Transverse colon (tissue), 4 donors: Measurements from ENCODE around the gene DNAJB5. TPM values are rescaled to one million over a fixed set of nuclear protein-coding genes. Genes with fewer than 3 reads are reported as not detected.

Experiments
- DNase-seq: peaks from one replicate; pipeline ENCODE4 v3.0.0-alpha.2; 2019
- H3K27ac ChIP-seq, 4 donors: fragments of 200-600 bp; sonication (generic); 2 replicates each; pipeline ENCODE4 v1.5.1; 2016 to 2018; ENCODE audit warnings: inconsistent platforms in 4 of 4
- H3K27me3 ChIP-seq: fragments of 200-600 bp; sonication (generic); 2 replicates; pipeline ENCODE4 v1.5.1; 2017; ENCODE audit warnings: inconsistent platforms
- H3K36me3 ChIP-seq, 4 donors: fragments of 200-600 bp; sonication (generic); 2 replicates each; pipeline ENCODE4 v1.5.1; 2017 to 2019; ENCODE audit warnings: inconsistent platforms in 4 of 4
- H3K4me1 ChIP-seq, 4 donors: fragments of 200-600 bp; sonication (generic); 2 replicates each; pipeline ENCODE4 v1.5.1; 2017 to 2020; ENCODE audit warnings: inconsistent platforms in 4 of 4
- H3K4me3 ChIP-seq, 4 donors: fragments of 200-600 bp; sonication (generic); 1 replicate in 1 of 4; 2 replicates in 3 of 4; pipeline versions ENCODE4 v1.5.1 to v1.6.1; 2017 to 2019; ENCODE audit warnings: inconsistent platforms in 4 of 4
- H3K9me3 ChIP-seq, 2 donors: fragments of 200-600 bp; sonication (generic); 2 replicates each; pipeline ENCODE4 v1.5.1; 2017 to 2019; ENCODE audit warnings: inconsistent platforms in 2 of 2
- EP300 ChIP-seq: sonication (generic); formaldehyde crosslinking; IDR thresholded peaks from one replicate; pipeline ENCODE4 v1.6.1; 2017; ENCODE audit warnings: antibody characterized with exemption, low read depth
- POLR2A ChIP-seq: fragments of 450-650 bp; IDR thresholded peaks from one replicate; pipeline ENCODE4 v1.6.1; 2016; ENCODE audit warnings: antibody characterized with exemption, mild to moderate bottlenecking, moderate library complexity
- POLR2AphosphoS5 ChIP-seq, 3 donors: sonication (generic); formaldehyde crosslinking; IDR thresholded peaks; one replicate each; pipeline ENCODE4 v1.6.1; 2016; ENCODE audit warnings: antibody characterized with exemption in 3 of 3
- WGBS, 2 donors: methylation state at CpG; one replicate each; pipeline ENCODE4 v1.1.5; 2018; ENCODE audit warnings: low coverage in 1 of 2; 5-methylcytosine and 5-hydroxymethylcytosine counted together
- in situ Hi-C, 4 donors: fragments of 200-750 bp; cut with MboI; loops; one replicate each; pipeline versions ENCODE4 v1.15.0 to v1.15.1; 2017; ENCODE audit warnings: low sequenced_read_pairs in 3 of 4, low pct_ligation_motif_present in 1 of 4, low pct_unique_long_range_greater_than_20kb in 1 of 4
- intact Hi-C: fragments of 100-400 bp; cut with DNase I; formaldehyde crosslinking; loops from one replicate; pipeline ENCODE4 v1.15.1; 2023; ENCODE audit warnings: low total_unique reads
- total RNA-seq, 4 donors: library from RNA; depleted of rRNA; stranded (reverse); fragments of >200 nt; gene quantifications; one replicate each; pipeline ENCODE4 v1.1.0, GENCODE V29; 2016
- TF ChIP-seq, protein P1 (sequence below), 5 experiments: fragments of 200-600 bp in 3 of 5; fragments of 450-650 bp in 2 of 5; sonication (generic) in 3 of 5; IDR thresholded peaks; 1 replicate in 2 of 5; 2 replicates in 3 of 5; pipeline ENCODE4 v1.5.1; 2016 to 2017; ENCODE audit warnings: antibody characterized with exemption in 5 of 5, inconsistent platforms in 3 of 5, mild to moderate bottlenecking in 2 of 5, moderate library complexity in 1 of 5

Gene DNAJB5
- total RNA-seq, 4 donors from 2014 or later, result 4.1 to 22.5 (median 10.2) TPM

DNA sequence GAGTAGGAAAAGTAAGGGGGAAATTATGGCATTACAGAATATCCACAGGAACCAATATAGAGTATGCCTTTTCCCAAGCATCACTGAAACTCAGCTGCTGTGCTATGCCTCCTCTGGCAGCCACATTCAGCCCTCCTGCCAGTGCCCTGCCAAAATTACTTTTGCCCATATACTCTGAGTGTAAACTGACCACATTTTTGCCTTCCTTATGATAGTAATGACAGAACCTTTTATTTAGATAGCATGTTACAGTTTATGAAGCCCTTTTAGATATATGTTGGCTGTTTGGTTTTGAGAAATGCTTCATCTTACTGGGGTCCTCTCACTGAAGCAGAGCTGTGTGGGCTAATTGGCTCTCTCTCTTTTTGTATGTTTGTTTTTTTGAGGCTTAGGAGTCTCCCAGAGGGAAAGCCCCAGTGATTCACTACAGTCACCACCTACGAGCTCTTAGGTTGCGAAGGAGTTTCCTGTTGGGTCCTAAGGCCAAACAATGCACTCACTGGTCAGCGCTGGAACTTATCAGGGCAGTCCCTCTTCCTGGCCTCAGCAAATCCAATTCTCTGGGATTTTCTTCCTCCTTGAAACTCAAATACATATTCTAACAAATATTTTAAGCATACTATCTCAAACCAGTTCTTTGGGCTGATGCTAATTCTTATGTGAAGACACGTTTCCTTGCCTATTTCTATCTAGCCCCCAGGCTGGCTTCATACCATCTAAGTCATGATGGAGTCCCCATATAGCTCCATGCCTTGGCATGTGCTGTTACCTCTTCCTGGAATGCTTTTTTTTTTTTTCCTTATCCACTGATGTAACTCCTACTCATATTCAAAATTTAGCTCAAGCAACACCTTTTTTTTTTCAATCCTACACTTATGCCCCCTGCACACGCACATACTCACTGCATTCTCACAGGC, 27.7 kb upstream of the DNAJB5 start:
- TF ChIP-seq, protein P1, sequence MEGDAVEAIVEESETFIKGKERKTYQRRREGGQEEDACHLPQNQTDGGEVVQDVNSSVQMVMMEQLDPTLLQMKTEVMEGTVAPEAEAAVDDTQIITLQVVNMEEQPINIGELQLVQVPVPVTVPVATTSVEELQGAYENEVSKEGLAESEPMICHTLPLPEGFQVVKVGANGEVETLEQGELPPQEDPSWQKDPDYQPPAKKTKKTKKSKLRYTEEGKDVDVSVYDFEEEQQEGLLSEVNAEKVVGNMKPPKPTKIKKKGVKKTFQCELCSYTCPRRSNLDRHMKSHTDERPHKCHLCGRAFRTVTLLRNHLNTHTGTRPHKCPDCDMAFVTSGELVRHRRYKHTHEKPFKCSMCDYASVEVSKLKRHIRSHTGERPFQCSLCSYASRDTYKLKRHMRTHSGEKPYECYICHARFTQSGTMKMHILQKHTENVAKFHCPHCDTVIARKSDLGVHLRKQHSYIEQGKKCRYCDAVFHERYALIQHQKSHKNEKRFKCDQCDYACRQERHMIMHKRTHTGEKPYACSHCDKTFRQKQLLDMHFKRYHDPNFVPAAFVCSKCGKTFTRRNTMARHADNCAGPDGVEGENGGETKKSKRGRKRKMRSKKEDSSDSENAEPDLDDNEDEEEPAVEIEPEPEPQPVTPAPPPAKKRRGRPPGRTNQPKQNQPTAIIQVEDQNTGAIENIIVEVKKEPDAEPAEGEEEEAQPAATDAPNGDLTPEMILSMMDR (IDR thresholded peaks at IDR 0.05), result no peak
- TF ChIP-seq POLR2A (no peak), POLR2AphosphoS5 (IDR thresholded peaks at IDR 0.05) (no peak), EP300 (no peak)
- Histone ChIP-seq H3K4me3 (no peak overlapping the region), H3K27ac (no peak overlapping the region), H3K9me3 (no peaks in the 10 kb centered on the region), H3K36me3 (no peaks in the 10 kb centered on the region), H3K4me1 (peaks cover 0 to 9% (median 7%) of the 10 kb centered on the region in 4 donors), H3K27me3 (peaks cover 94% of the 10 kb centered on the region)
- no peak for DNase-seq
- intact Hi-C loops, result no loop called here
- in situ Hi-C loops, result no loop called here
- 49 to 64% methylated on average over 5 of the region's 5 CpGs for WGBS, 2 donors

DNA sequence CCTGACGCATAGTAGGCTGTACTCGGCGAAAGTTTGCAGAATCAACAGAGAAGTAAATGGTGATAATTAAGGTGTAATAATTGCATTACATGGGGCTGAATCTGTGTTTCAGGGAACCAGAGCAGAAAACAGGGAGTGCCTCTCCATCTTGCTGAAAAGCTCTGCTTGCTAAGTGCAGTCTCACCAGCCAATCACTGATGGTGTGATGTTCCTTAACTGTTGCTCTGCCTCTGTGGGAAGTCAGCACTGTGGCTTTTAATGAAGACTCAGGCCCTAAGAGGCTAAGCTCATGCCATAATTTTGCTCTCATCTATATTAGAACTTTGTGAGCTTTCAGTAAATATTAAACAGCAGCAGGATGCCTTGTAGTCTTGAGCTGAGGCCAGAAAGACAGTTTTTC, 27.0 kb upstream of the DNAJB5 start:
- H3K4me3 ChIP-seq, result no peak overlapping the region
- no peak for DNase-seq
- peaks cover 94% of the 10 kb centered on the region for H3K27me3 ChIP-seq
- H3K36me3 ChIP-seq, result no peaks in the 10 kb centered on the region
- intact Hi-C loops, result no loop called here
- in situ Hi-C loops, result no loop called here
- H3K27ac ChIP-seq, result no peak overlapping the region
- peaks cover 0 to 7% (median 6%) of the 10 kb centered on the region in 4 donors for H3K4me1 ChIP-seq
- 92% methylated on average over 3 of the region's 3 CpGs; no CpG with 5 or more reads in 1 of the 2 donors for WGBS, 2 donors
- TF ChIP-seq POLR2A, result no peak
- no peak for TF ChIP-seq EP300
- no peak for TF ChIP-seq POLR2AphosphoS5 (IDR thresholded peaks at IDR 0.05)
- TF ChIP-seq, protein P1 (IDR thresholded peaks at IDR 0.05), result no peak
- H3K9me3 ChIP-seq, result no peaks in the 10 kb centered on the region

DNA sequence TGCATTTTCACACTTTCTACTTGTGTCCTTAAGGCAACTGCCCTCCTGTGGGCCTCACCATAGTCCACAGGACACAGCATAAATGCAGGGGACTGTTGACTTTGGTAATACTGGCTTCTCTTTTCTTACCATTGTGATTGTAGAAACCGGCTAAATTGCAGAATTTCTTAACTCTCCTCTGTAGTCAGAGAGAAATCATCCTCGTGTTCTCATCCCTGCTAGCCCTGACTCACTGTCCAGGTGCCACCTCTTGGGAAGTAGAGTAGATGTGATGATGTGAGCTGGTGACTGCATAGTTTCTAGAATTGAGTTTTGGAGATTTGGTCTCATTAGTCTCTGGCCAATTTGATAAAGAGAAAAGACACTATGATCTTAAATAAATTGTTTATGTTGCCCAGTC, 26.0 kb upstream of the DNAJB5 start:
- no peak for TF ChIP-seq POLR2AphosphoS5 (IDR thresholded peaks at IDR 0.05)
- TF ChIP-seq EP300, result no peak
- TF ChIP-seq, protein P1 (IDR thresholded peaks at IDR 0.05), result no peak
- no peak for TF ChIP-seq POLR2A
- Histone ChIP-seq H3K9me3 (no peaks in the 10 kb centered on the region), H3K27me3 (peaks cover 92% of the 10 kb centered on the region), H3K4me3 (no peak overlapping the region), H3K4me1 (peaks cover 0 to 1% (median 0%) of the 10 kb centered on the region in 4 donors), H3K27ac (no peak overlapping the region), H3K36me3 (no peaks in the 10 kb centered on the region)
- in situ Hi-C loops (no loop called here), intact Hi-C loops (no loop called here)
- DNase-seq, result no peak
- 61% methylated on average over 2 of the region's 2 CpGs; no CpG with 5 or more reads in 1 of the 2 donors for WGBS, 2 donors

DNA sequence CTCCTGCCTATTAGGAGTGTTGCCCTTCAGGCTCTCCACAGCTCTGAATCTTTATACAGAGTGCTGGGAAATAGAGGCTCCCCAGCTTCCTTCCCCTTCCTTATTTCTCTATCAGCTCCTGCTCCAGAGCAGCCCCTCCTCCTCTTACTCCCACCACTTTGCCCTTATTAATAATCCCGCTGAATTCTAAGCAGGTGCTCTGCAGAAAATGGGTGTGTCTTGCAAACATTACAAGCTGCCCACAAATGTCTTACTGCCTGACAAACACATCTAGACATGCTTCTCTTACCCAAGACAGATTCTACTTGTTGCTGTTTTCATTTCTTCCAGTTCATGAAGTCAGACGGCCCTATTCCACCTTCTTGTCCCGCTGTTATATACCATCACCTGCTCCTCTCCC, 25.1 kb upstream of the DNAJB5 start:
- WGBS, 2 donors, result 53 to 61% methylated on average over 3 of the region's 3 CpGs
- Histone ChIP-seq H3K36me3 (no peaks in the 10 kb centered on the region), H3K4me1 (no peaks in the 10 kb centered on the region), H3K27ac (no peak overlapping the region), H3K27me3 (peaks cover 89% of the 10 kb centered on the region), H3K9me3 (no peaks in the 10 kb centered on the region), H3K4me3 (no peak overlapping the region)
- in situ Hi-C loops (no loop called here), intact Hi-C loops (no loop called here)
- TF ChIP-seq, protein P1 (IDR thresholded peaks at IDR 0.05), result no peak
- TF ChIP-seq EP300, result no peak
- no peak for TF ChIP-seq POLR2AphosphoS5 (IDR thresholded peaks at IDR 0.05)
- TF ChIP-seq POLR2A, result no peak
- DNase-seq, result no peak
